K562 (cell line): ENCODE results near the gene KCNK6. TPM values are rescaled to one million over a fixed set of nuclear protein-coding genes. Genes with fewer than 3 reads are reported as not detected.

Source experiments
- DMBX1 ChIP-seq: fragments of 250-450 bp; sonication (Bioruptor Pico); IDR thresholded peaks from 2 replicates; pipeline ENCODE4 v1.8.0; 2022; ENCODE audit warnings: inconsistent platforms, mild to moderate bottlenecking, moderate library complexity, borderline replicate concordance
- GABPB1 ChIP-seq: sonication (generic); formaldehyde crosslinking; IDR thresholded peaks from 2 replicates; pipeline ENCODE4 v1.8.0; 2022; ENCODE audit warnings: mild to moderate bottlenecking, missing genetic modification reagents
- HOXB6 ChIP-seq: fragments of 250-450 bp; sonication (Bioruptor Pico); IDR thresholded peaks from 2 replicates; pipeline ENCODE4 v1.5.1; 2022; ENCODE audit warnings: mild to moderate bottlenecking, borderline replicate concordance
- JUN ChIP-seq, 2 experiments: sonication (generic) in 1 of 2; formaldehyde crosslinking in 1 of 2; IDR thresholded peaks; 2 replicates each; pipeline versions ENCODE4 v1.6.1 to v1.8.0; 2012 to 2022; ENCODE audit warnings: borderline replicate concordance in 2 of 2, mild to moderate bottlenecking in 2 of 2, improper control_type of control experiment in 1 of 2, low read depth in 1 of 2, low read length in 1 of 2, missing genetic modification reagents in 1 of 2
- NBN ChIP-seq: fragments of 450-650 bp; IDR thresholded peaks from 2 replicates; pipeline ENCODE4 v1.6.1; 2016; ENCODE audit warnings: low read depth, mild to moderate bottlenecking
- NFATC3 ChIP-seq: fragments of 450-650 bp; IDR thresholded peaks from 2 replicates; pipeline ENCODE4 v1.6.1; 2017; ENCODE audit warnings: mild to moderate bottlenecking
- RNF2 ChIP-seq: sonication (generic); IDR thresholded peaks from 2 replicates; pipeline ENCODE4 v1.6.1; 2016
- TEAD4 ChIP-seq, 2 experiments: sonication (generic) in 1 of 2; formaldehyde crosslinking in 1 of 2; IDR thresholded peaks; 2 replicates each; pipeline versions ENCODE4 v1.6.1 to v1.8.0; 2012 to 2022; ENCODE audit warnings: borderline replicate concordance in 1 of 2, inconsistent platforms in 1 of 2, low read length in 1 of 2, mild to moderate bottlenecking in 1 of 2, missing genetic modification reagents in 1 of 2
- TRIM25 ChIP-seq: fragments of 450-650 bp; IDR thresholded peaks from 2 replicates; pipeline ENCODE4 v1.7.0; 2016; ENCODE audit warnings: borderline replicate concordance
- ZBTB7A ChIP-seq: IDR thresholded peaks from 2 replicates; pipeline ENCODE4 v1.6.1; 2011; ENCODE audit warnings: low read depth, mild to moderate bottlenecking, low read length, moderate library complexity, borderline replicate concordance; ENCODE audit not compliant: control insufficient read depth
- ZBTB9 ChIP-seq: fragments of 450-650 bp; formaldehyde crosslinking; IDR thresholded peaks from 2 replicates; pipeline ENCODE4 v1.4.0; 2020; ENCODE audit warnings: mild to moderate bottlenecking, moderate library complexity
- ZKSCAN3 ChIP-seq: fragments of 250-450 bp; sonication (Bioruptor Pico); IDR thresholded peaks from 2 replicates; pipeline ENCODE4 v1.4.0; 2020
- ZNF140 ChIP-seq: fragments of 250-450 bp; sonication (Bioruptor Pico); IDR thresholded peaks from 2 replicates; pipeline ENCODE4 v1.8.0; 2021; ENCODE audit warnings: moderate library complexity, mild to moderate bottlenecking, inconsistent platforms
- polyA plus RNA-seq, 8 experiments: library from polyadenylated mRNA; depleted of rRNA in 4 of 8; stranded (reverse) in 5 of 8; unstranded in 3 of 8; fragments of >200 nt; fragmentation: Nextera tagmentation in 2 of 8; fragmentation: Illumina TruSeq in 1 of 8; extraction: Ambion mirVana in 2 of 8; extraction: Trizol in 1 of 8; gene quantifications; 2 replicates each; pipeline versions ENCODE4 v1.2.1 to v1.2.3, GENCODE V29; 2011 to 2014; ENCODE audit warnings: inconsistent platforms in 1 of 8, missing spikeins in 1 of 8
- total RNA-seq, 7 experiments: library from RNA; depleted of rRNA in 6 of 7; stranded (reverse); fragments of >200 nt in 6 of 7; fragmentation: Illumina TruSeq in 2 of 7; extraction: Trizol in 2 of 7; gene quantifications; 2 replicates each; pipeline versions ENCODE4 v1.2.1 to v1.2.3, GENCODE V29; 2011 to 2021; ENCODE audit warnings: low replicate concordance in 1 of 7
- TF ChIP-seq, protein P1 (sequence below): sonication (generic); formaldehyde crosslinking; IDR thresholded peaks from 2 replicates; pipeline ENCODE4 v1.8.1; 2023; ENCODE audit warnings: mild to moderate bottlenecking, missing genetic modification reagents
- TF ChIP-seq, protein P2 (sequence below): fragments of 250-450 bp; sonication (Bioruptor Pico); IDR thresholded peaks from 2 replicates; pipeline ENCODE4 v1.8.0; 2022; ENCODE audit warnings: inconsistent platforms

The KCNK6 gene
- total and polyA plus RNA-seq, 9 of the 15 experiments (the other 6 are each of a cell fraction or from before 2014, with no cell fraction given) = 0.05 to 0.42 (median 0.15) TPM

GRCh38 chr19:38315657-38316476 lies 3.8 kb upstream of the KCNK6 start, which contains the start of gene YIF1B (continued):
- TF ChIP-seq, protein P1, sequence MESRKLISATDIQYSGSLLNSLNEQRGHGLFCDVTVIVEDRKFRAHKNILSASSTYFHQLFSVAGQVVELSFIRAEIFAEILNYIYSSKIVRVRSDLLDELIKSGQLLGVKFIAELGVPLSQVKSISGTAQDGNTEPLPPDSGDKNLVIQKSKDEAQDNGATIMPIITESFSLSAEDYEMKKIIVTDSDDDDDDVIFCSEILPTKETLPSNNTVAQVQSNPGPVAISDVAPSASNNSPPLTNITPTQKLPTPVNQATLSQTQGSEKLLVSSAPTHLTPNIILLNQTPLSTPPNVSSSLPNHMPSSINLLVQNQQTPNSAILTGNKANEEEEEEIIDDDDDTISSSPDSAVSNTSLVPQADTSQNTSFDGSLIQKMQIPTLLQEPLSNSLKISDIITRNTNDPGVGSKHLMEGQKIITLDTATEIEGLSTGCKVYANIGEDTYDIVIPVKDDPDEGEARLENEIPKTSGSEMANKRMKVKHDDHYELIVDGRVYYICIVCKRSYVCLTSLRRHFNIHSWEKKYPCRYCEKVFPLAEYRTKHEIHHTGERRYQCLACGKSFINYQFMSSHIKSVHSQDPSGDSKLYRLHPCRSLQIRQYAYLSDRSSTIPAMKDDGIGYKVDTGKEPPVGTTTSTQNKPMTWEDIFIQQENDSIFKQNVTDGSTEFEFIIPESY (CRISPR knock-in tag) = no peak
- TF ChIP-seq DMBX1 (CRISPR knock-in tag) = no peak; the same call in none of the 2 replicates
- no peak for TF ChIP-seq JUN (IDR thresholded peaks at IDR 0.05; ENCODE audit: borderline replicate concordance, low read depth, low read length)
- no peak for TF ChIP-seq JUN (CRISPR knock-in tag; IDR thresholded peaks at IDR 0.05; ENCODE audit: borderline replicate concordance)
- no peak for TF ChIP-seq NFATC3
- TF ChIP-seq ZBTB9 (CRISPR knock-in tag) = no peak
- no peak for TF ChIP-seq GABPB1
- TF ChIP-seq NBN = peak; percentile 69; the same call in 1 of the 2 replicates
- no peak for TF ChIP-seq ZNF140 (CRISPR knock-in tag)
- TF ChIP-seq TEAD4 (IDR thresholded peaks at IDR 0.05; ENCODE audit: low read length) = 0 out of 2 replicates have a peak, but pooled peaks have one; percentile 10
- no peak for TF ChIP-seq TEAD4 (CRISPR knock-in tag; IDR thresholded peaks at IDR 0.05; ENCODE audit: borderline replicate concordance)
- TF ChIP-seq, protein P2, sequence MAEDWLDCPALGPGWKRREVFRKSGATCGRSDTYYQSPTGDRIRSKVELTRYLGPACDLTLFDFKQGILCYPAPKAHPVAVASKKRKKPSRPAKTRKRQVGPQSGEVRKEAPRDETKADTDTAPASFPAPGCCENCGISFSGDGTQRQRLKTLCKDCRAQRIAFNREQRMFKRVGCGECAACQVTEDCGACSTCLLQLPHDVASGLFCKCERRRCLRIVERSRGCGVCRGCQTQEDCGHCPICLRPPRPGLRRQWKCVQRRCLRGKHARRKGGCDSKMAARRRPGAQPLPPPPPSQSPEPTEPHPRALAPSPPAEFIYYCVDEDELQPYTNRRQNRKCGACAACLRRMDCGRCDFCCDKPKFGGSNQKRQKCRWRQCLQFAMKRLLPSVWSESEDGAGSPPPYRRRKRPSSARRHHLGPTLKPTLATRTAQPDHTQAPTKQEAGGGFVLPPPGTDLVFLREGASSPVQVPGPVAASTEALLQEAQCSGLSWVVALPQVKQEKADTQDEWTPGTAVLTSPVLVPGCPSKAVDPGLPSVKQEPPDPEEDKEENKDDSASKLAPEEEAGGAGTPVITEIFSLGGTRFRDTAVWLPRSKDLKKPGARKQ = no peak
- no peak for TF ChIP-seq HOXB6 (CRISPR knock-in tag)
- TF ChIP-seq ZKSCAN3 (CRISPR knock-in tag) = no peak
- no peak for TF ChIP-seq RNF2
- no peak for TF ChIP-seq TRIM25
- TF ChIP-seq ZBTB7A = peak; percentile 83
